Activated B cell treated with CpG ODN at 0.5 μM for 24 hours (primary cell): ENCODE results near the gene WNT10A. TPM values are rescaled to one million over a fixed set of nuclear protein-coding genes. Genes with fewer than 3 reads are reported as not detected.

Experiments
- ATAC-seq: fragments of 200-7000 bp; cut with Tn5 transposase; one replicate; pipeline ENCODE4 v1.10.0; 2021; ENCODE audit warnings: low read depth, mild to moderate bottlenecking, moderate library complexity
- CTCF ChIA-PET: fragments of 350-600 bp; sonication (Branson Sonifier 250); formaldehyde crosslinking; loops from one replicate; lab custom pipeline; 2021; ENCODE audit warnings: antibody characterized with exemption; lab: Charles Lee
- POLR2A ChIA-PET: fragments of 350-600 bp; sonication (Branson Sonifier 250); formaldehyde crosslinking; loops from one replicate; lab custom pipeline; 2021; ENCODE audit warnings: antibody characterized with exemption; lab: Charles Lee
- DNase-seq: peaks from one replicate; pipeline ENCODE4 v3.0.0; 2022
- H3K27ac Mint-ChIP-seq: one replicate; pipeline ENCODE4 v1.8.0; 2020; ENCODE audit warnings: mixed read lengths
- H3K27me3 Mint-ChIP-seq: one replicate; pipeline ENCODE4 v1.8.0; 2021; ENCODE audit warnings: mixed read lengths
- H3K36me3 Mint-ChIP-seq: one replicate; pipeline ENCODE4 v1.8.0; 2021; ENCODE audit warnings: low read depth, mixed read lengths
- H3K4me1 Mint-ChIP-seq: one replicate; pipeline ENCODE4 v1.8.0; 2021; ENCODE audit warnings: mixed read lengths
- H3K4me3 Mint-ChIP-seq: one replicate; pipeline ENCODE4 v1.8.0; 2020; ENCODE audit warnings: mild to moderate bottlenecking, mixed read lengths
- H3K9me3 Mint-ChIP-seq: one replicate; pipeline ENCODE4 v1.8.0; 2020; ENCODE audit warnings: mixed read lengths
- CTCF ChIP-seq: fragments of 200-600 bp; IDR thresholded peaks from one replicate; pipeline ENCODE4 v1.8.0; 2022; ENCODE audit warnings: antibody characterized with exemption, mild to moderate bottlenecking
- intact Hi-C: fragments of 100-400 bp; cut with micrococcal nuclease; formaldehyde crosslinking; loops from one replicate; pipeline ENCODE4 v1.15.1; 2024
- total RNA-seq: library from RNA; stranded (reverse); gene quantifications from 2 replicates; pipeline ENCODE4 v1.2.3, GENCODE V29; 2022

The WNT10A gene
- total RNA-seq = 26.9 and 31.8 TPM in 2 replicates

- peak within 1 kb of the TSS; percentile 90 for H3K4me3 Mint-ChIP-seq
- no peak for TF ChIP-seq CTCF
- peaks cover 4% of the 10 kb centered on the region for H3K36me3 Mint-ChIP-seq
- POLR2A ChIA-PET = interaction anchor here (0.6 to 20.0 kb wide), 12 partner anchors 8 to 507 kb away, joined by 3 to 969 read pairs (median 4); partner anchors contain the start of genes CNPPD1, DNAJB2 and DNPEP
- CTCF ChIA-PET = interaction anchor here (2.3 to 21.7 kb wide), 2 partner anchors 19 to 100 kb away, joined by 5 to 1062 read pairs; no protein-coding TSS in a partner anchor
- peaks cover 3% of the 10 kb centered on the region for H3K27me3 Mint-ChIP-seq
- intact Hi-C loops = loop anchor here (1.0 to 5.0 kb wide), 6 partner anchors 12 to 663 kb away; partner anchors contain the start of genes ARPC2, CNPPD1, DNAJB2 and TTLL4
- peak within 1 kb of the TSS; percentile 92 for H3K27ac Mint-ChIP-seq
- no peaks in the 10 kb centered on the region for H3K9me3 Mint-ChIP-seq
- ATAC-seq (peak; percentile 77), DNase-seq (peak; percentile 84)
- peaks cover 67% of the 10 kb centered on the region for H3K4me1 Mint-ChIP-seq
These were observed at the start of gene WNT10A for GRCh38 chr2:218880102-218880858. Gene WNT10A, plus strand, starts transcription at chr2:218880852. Its CDS starts 144 bp downstream, at chr2:218880996.

- POLR2A ChIA-PET = no interaction called here
- intact Hi-C loops = no loop called here
- CTCF ChIA-PET = no interaction called here
- Mint-ChIP-seq H3K4me1 (no peaks in the 10 kb centered on the region), H3K27me3 (peaks cover 37% of the 10 kb centered on the region), H3K4me3 (no peak within 1 kb of the TSS), H3K9me3 (no peaks in the 10 kb centered on the region), H3K27ac (no peak within 1 kb of the TSS), H3K36me3 (no peaks in the 10 kb centered on the region)
- no peak for TF ChIP-seq CTCF
- ATAC-seq (no peak), DNase-seq (no peak)
These were observed 49.2 kb upstream of the WNT10A start, which contains the start of gene PRKAG3 for GRCh38 chr2:218831378-218831990. Gene PRKAG3, minus strand, starts transcription at chr2:218831803.

- H3K27me3 Mint-ChIP-seq = peaks cover 40% of the 10 kb centered on the region
- intact Hi-C loops = no loop called here
- POLR2A ChIA-PET = no interaction called here
- H3K9me3 Mint-ChIP-seq = peaks cover 3% of the 10 kb centered on the region
- no peaks in the 10 kb centered on the region for H3K4me1 Mint-ChIP-seq
- no peak overlapping the region for H3K27ac Mint-ChIP-seq
- no peaks in the 10 kb centered on the region for H3K36me3 Mint-ChIP-seq
- ATAC-seq (no peak), DNase-seq (no peak)
- TF ChIP-seq CTCF = no peak
- CTCF ChIA-PET = no interaction called here
- no peak overlapping the region for H3K4me3 Mint-ChIP-seq
These were observed 48.6 kb upstream of the WNT10A start for GRCh38 chr2:218832081-218832480.

GRCh38 chr2:218832520-218832919 is 48.1 kb upstream of the WNT10A start:
- intact Hi-C loops = no loop called here
- Mint-ChIP-seq H3K4me3 (no peak overlapping the region), H3K27ac (no peak overlapping the region), H3K36me3 (no peaks in the 10 kb centered on the region), H3K27me3 (peaks cover 39% of the 10 kb centered on the region), H3K9me3 (peaks cover 7% of the 10 kb centered on the region), H3K4me1 (no peaks in the 10 kb centered on the region)
- ATAC-seq = no peak
- DNase-seq = no peak
- no peak for TF ChIP-seq CTCF
- ChIA-PET POLR2A (no interaction called here), CTCF (no interaction called here)

GRCh38 chr2:218833023-218833609 is 47.5 kb upstream of the WNT10A start:
- no peak overlapping the region for H3K27ac Mint-ChIP-seq
- no peak overlapping the region for H3K4me3 Mint-ChIP-seq
- no peaks in the 10 kb centered on the region for H3K4me1 Mint-ChIP-seq
- H3K36me3 Mint-ChIP-seq = no peaks in the 10 kb centered on the region
- DNase-seq (no peak), ATAC-seq (no peak)
- CTCF ChIA-PET = no interaction called here
- TF ChIP-seq CTCF = no peak
- intact Hi-C loops = no loop called here
- POLR2A ChIA-PET = no interaction called here
- H3K27me3 Mint-ChIP-seq = peaks cover 36% of the 10 kb centered on the region
- H3K9me3 Mint-ChIP-seq = peaks cover 11% of the 10 kb centered on the region
